GM18867 (cell line): ENCODE measurements around the gene SLC22A23.

ENCODE experiments used
- ATAC-seq: cut with Tn5 transposase; IDR thresholded peaks from one replicate; pipeline ENCODE4 v1.9.1; 2021; ENCODE audit warnings: mild to moderate bottlenecking, moderate library complexity; ENCODE audit not compliant: unreplicated experiment

SLC22A23 gene

DNA sequence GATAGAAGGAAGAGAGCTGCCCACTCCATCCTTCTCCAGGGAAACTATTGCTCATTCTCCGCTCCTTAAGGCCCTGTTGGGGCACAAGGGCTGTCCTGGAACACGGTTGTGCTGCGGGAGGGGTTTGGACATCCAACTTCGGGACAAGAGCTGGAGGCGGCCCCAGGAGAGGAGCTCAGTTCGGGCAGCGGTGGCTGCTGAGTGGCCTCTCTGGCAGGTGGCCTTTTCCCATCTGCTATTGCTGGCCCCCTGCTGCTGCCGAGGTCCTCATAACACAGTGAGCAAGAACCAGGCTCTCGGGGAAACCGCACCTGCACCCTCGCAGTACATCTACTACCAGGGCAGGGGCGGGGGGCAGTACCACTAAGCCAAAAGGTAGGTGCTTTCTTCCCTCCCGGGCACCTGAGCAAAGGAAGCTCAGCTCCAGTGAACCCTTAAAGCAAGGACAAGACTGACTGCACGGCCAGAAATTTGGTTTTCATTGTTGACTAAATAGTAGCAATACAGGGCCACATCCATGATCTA is 134.4 kb downstream of the SLC22A23 start:
- ATAC-seq: no peak

DNA sequence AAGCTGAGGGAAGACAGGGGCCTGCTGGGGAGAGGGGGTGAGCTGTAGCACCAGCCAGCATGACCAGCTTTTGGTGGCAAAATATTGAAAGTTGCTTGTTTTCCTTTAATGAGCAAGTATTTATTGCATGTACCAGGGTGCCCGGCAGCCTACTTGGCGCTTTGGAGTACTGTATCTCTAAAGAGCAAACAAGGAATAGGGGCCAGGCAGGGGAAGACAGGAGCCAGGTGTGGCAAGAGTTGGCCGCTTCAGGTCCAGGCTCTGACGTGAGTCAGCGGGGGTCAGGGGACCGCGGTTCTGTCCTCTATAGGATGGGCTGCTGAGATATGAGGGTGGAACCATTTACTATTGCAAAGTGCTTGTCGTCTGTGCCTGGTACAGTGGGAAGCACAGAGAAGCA is 135.0 kb downstream of the SLC22A23 start:
- ATAC-seq: no peak

DNA sequence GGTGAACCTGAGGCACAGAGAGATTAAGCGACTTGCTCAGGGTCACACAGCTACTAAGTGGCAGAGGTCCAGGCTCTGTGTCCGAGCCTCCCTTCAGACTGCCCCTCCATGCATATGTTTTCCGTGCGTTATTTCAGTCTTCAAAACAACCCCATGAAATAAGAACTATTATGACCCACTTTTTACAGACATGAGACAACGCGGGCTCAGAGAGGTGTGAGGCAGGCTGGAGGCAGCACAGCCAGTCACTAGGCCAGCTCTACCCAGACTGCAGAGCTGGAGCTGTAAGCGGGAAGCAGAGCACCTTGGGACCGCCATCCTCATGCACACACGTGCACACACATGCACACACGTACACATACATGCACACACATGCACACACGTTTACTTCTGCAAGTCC is 135.8 kb downstream of the SLC22A23 start:
- no peak for ATAC-seq

DNA sequence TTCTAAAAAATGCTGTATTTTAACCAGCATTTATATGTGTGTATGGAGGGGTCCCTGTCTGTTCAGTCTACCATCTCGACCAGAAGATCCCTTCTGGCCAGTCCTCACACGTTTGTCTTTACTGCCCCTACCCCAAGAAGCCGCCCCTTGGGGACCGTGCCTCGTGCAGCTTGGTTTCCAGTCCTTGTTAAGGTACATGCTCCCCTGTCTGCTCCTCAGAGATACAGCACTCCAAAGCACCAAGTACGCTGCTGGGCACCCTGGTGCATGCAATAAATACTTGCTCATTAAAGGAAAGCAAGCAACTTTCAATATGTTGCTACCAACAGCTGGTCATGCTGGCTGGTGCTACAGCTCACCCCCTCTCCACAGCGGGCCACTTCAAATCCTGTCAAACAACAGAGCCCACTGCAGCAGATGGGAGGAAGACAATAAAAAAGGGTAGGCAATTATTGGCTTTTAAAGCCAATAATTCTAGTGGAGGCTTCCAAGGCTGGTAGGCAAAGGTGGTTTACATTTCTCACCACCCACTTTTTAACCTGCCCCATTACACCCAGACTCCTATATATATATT is 136.5 kb downstream of the SLC22A23 start:
- ATAC-seq: no peak

DNA sequence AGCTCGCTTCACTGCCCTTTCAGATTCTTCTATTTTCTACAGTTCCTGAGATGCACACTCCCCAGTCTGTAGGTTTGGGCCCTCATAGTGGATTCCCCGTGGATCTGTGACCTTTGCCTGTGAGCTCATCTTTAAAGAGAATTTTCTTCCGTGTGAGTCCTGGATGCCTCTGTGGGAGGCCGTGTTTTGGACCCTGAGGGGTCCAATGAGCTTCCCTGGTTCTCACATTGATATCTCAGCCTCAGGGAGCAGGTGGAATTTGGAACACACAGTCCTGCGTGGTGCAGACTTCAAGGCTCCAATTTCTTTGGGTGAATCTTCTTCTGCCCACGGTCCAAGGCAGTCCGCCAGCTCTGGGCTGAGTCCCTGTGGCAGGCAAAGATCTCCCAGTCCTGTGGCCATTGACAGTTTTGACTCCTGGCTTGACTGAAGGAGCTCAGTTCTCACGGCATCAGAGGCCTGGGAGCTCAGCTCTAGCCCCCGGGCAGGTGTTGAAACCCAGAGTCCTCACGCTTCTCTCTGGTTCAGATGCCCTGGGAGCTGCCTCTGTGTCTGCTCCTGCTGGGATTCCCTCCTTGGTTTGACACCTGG is 137.1 kb downstream of the SLC22A23 start:
- no peak for ATAC-seq

DNA sequence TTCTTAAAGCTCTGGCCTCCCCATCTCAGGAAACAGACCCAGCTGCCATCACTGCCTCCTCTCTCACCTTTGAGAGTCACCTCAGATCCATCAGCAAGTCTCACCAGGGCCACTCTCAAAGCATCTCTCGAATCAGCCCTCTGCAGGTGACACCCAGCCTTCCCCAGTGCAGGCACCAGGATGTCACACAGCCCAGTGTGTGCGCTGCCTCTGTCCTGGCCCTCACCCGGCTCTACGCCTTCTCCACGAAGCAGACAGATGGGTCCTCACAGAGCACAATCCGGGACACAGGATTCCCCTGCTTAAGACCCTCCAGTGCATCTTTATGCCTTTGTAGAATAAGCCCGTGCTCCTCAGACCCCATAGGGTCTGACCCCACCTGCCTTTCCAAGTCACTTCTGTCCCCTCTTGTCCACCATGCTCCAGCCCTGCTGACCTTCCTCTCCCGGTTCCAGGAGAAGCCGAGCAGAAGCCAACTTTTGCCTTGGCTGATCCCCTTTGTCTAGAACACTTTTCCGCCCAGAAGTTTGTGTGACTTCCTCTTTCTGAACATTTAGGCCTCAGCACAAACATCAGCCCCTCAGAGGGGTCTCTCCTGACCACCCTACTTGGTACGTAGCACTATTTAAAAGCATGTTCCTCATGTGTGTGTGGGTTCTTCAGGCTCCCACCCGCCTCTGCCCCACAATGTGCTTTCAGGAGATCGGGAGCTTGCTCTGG is 137.9 kb downstream of the SLC22A23 start:
- no peak for ATAC-seq

DNA sequence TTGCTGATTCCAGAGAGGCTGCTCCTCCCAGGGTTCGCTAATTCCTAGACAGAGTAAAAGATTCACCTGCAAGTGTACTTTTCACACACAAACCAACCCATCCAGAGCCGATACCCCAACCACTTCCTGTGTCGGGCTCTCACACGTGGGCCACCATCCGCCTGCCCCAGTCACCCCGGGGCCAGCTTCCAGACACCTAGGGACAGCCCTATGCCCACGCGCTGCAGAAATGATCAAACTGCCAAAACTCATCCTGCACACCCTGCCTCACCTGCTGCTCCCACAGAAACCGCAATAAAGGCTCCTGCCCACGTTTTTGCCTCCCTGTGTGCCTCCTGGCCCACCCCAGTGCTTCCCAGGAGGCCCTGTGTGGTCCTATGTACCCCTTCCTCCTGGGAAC is 138.6 kb downstream of the SLC22A23 start:
- no peak for ATAC-seq

DNA sequence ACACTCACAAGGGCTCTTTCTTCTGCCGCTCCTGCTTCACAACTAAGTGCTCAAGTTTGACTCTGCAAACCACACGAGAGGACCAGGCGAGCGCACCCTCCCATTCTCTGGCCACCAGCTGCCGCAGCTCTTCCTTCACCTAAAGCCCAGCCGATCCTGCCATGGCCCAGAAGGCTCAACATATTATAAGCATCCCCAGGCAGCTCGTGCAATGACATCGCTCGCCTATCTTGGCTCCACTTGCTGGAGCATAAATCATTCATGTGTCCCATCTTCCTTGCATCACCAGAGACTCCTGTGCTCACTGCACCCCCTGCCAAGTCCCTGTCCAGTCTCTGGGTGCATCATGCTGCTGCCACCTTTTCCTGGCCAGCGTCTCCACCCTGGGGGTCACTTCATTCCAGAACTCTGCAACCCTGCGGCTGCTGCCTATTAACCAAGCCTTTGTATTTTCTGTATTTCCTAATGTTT is 139.1 kb downstream of the SLC22A23 start:
- ATAC-seq: no peak

DNA sequence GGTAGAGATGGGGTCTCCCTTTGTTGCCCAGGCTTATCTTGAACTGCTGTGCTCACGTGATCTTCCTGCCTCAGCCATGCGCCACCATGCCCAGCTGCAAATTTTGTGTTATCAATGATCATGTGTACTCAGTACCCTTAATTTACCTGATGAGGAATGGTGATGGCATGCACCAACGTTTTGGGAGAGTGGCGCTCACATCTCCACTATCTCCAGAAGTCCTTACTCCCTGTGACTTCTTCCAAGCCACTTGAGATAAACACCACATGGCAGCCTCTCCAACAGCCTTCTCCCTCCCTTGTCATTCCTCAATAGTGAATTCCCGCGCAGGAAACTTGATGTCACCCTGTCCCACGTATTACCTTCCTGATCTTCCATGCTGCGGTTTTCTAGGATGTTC is 140.0 kb downstream of the SLC22A23 start:
- ATAC-seq: no peak

DNA sequence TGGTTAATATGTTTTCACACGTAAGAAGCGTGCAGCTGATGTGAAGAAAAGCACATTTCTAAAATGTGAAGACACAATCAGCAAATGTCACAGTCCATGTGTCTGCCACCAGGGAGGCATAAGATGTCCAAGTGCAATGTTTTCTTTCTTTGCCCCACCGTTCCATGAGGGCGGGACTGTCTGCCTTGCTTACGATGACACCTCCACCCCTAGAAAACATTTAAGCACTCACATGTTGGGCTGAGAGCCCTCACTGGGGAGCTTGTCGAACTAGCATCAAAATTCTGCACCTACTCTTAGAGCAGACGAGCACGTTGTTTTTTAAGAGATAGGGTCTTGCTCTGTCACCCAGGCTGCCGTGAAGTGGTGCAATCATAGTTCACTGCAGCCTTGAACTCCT is 140.5 kb downstream of the SLC22A23 start:
- no peak for ATAC-seq

DNA sequence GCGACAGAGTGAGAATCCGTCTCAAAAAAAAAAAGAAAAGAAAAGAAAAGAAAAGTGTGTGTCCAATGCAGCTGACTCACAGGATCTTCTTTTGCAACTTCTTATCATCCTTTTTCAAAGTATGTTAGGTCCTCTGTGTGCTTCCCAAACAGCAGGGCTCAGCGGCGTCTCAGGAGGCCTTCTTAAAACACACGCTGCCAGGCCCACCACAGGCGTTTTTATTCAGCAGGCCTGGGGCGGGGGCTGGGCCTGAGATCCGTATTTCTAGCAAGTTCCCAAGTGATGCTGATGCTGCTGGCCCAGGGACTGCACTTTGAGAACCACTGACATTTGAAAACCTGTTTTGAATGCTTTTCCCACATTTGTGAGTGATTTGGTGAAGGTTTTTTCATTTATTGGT is 141.0 kb downstream of the SLC22A23 start:
- ATAC-seq: no peak

DNA sequence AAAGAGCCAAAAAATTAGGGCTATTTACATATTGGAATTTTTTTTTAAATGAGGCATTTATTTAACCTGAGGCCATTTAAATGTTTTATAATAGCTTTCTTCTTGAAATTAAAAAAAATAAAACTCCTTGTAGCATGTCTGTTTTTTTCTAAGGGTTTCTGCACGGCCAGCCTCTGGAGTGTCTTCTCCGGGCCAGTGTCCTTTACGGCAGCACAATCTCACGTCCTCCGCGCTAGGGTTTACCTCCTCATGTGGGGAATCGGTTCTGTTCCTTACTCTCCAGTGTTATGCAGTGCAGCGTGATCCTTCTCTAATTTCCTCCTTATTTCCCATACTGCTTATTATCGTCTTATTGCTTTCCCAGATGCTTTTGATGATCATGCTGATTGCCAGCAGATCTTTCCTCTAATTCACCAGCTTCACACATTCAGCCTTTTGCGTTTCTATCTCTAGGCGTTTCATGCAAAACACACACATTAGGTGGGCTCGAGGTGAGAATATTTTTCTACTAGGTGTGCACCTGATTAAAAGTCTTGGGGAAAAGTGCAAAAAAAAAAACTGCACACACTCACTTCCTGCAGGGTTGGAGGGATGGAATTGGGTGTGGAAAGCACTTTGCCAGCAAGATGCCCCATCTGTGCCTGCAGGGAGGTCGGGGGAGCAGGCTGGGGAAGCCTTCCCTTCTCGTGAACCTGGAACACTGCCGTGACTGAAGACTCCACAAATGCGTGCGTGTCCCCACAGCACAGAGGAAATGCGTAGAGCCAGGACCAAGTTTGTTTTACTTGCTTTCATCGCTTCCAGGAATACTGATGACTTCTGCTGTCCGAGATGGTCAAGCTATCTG is 142.0 kb downstream of the SLC22A23 start:
- no peak for ATAC-seq

DNA sequence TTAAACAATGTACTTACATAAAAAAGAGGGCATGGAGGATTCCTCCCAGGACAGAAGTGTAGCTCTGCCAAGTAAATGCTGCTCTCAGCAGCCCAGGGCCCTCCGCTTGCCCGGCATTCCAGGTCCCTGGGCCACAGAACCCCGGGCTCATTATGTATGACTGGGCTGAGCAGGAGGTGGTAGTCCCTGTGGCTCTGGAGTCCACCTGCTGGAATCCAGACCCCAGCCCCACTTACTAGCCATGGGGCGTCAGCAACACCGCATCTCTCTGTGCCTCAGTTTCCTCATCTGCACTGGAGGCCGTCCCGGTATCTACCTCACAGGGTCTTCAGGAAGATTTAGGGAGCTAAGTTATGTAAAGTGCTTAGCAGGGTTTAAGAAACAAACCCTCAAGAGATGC is 142.7 kb downstream of the SLC22A23 start:
- no peak for ATAC-seq

DNA sequence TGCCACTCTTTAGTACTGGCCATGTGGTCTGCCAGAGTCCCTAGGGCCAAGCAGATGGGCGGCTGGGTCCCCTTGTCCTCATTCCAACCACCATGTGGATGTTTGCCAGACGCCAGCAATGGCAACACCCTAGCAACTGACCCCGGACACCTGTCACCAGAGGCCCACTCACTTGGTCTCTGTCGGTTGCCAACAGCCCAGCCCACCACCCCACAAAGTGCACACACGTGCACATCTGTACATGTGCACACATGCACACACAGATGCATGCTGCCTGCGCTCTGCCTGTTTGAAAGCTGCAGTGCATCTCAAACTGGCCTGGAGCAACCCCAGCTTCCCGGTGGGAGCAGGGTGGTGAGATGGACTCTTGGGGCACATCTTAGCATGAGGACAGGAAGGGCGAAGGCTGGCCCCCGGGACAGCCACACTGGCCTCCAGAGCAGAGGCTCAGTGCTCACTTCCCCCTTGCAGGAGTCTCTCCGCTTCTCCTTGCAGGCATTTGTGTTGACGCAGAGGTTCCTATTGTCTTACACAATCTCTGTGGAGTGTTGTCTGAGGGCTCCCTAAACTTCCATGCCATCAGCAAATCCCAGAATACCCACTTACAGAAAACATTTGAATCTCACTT is 144.1 kb downstream of the SLC22A23 start:
- ATAC-seq: no peak

DNA sequence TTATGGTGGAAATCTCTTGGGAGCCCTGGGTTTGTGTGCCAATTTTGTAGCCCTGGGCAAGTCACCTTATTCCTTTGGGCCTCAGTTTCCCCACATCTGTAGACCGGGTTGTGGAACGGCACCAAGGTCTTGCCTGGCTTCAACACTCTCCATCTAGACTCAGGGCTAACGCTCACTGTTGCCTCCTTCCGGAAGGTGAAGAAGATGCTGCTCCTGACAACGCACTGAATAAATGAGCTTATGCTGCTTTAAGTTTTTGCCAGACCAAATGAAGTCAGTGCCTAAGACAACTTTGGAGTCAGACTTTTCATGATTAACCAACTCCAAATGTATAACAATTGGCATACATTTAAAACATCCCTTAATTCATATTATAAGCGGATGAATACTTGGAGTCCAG is 145.0 kb downstream of the SLC22A23 start:
- no peak for ATAC-seq

DNA sequence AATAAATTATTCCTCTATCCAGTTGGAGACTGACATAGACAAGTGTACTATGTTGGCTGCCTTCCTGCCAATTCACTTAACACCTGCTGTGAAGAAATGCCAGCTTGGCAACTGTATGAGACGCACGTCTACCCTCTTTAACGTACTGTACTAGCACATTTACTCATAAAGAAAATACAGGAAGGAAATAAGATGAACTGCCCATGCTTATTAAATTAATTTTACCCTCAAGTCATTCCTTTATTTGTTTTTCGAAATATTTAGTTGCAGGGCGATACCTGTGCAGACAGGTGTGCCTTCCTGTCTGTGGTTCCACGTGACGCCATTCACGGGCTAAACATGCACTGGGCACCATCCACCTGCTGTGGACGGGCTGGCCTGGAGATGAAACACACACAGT is 146.1 kb downstream of the SLC22A23 start:
- ATAC-seq: no peak

DNA sequence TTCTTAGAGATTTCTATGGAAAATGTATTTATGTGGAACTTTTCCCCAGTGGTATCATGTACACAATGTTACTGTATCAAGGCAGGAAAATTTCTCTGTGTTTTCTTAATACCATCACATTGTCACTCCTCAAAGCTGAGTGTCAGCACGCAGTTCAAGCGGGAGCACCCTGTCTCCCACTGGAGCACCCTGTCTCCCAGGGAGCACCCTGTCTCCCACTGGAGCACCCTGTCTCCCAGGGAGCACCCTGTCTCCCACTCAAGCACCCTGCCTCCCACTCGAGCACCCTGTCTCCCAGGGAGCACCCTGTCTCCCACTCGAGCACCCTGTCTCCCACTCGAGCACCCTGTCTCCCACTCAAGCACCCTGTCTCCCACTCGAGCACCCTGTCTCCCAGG is 146.8 kb downstream of the SLC22A23 start:
- ATAC-seq: no peak

DNA sequence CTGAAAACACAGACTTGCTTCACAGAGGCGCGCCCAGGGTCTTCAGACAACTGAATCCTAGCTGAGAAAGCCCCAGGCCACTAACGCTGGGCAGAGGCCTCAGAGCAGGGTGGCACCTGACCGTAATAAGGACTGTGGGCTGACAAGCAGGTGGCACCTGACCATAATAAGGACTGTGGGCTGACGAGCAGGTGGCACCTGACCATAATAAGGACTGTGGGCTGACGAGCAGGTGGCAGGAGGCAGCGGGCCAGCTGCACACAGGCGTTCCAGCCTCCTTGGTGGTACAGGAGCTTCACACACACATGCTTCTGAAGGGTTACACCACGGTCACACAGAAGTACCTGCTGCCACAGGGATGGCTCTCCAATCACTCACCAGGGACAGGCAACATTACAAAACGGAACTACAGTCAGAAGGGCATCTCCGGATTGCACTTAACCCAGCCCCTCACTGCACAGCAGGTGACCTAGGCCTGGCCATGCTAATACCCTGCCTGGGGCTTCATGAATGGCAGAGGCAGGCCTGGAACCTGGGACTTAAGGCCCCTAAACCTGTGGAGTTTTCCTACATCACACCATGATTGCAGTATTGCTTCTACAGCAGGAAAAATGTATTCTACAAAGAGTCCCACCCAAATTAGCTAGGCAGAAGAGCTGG is 147.3 kb downstream of the SLC22A23 start:
- no peak for ATAC-seq

DNA sequence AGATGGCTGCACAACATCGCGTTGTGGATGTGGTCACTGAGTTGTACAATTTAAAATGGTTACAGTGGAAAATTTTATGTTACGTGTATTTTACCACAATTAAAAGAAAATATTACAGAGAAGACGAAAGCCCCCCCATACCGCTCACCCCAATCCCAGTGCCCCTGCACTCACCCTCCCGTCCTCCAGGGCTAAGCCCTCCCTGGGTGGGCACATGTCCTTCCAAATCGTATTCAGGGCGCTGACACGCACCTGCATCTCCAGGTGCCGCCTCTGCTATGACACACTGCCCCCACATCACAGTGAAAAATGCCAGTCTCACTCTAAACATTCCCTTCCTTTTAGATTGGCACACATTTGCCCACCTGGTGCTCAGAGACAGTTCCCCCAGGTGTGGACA is 148.7 kb downstream of the SLC22A23 start:
- ATAC-seq: no peak

DNA sequence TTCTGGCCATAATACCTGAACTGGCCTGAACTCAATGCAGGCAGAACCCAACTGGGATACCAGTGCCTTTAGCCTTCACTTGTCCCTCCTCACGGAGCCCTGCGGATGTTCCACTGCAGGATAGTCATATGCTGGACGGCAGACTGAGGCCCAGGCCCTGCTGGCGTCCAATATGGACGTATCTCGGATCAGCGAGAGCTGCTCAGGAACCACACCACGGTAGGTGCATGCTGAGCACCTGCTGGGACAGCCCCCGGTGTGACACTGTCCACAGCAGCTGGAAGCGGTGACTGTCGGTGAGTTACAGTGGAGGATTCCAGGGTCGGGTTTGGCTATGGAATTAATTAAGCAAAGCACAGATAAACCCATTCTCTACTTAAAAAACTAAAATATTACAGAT is 149.4 kb downstream of the SLC22A23 start:
- ATAC-seq: no peak
